Glutamatergic neuron (in vitro differentiated cells): ENCODE results near the gene ZNF532. TPM values are rescaled to one million over a fixed set of nuclear protein-coding genes. Genes with fewer than 3 reads are reported as not detected.

Experiments used
- DNase-seq: peaks from one replicate; pipeline ENCODE4 v3.0.0; 2022
- H3K27ac Mint-ChIP-seq: one replicate; pipeline ENCODE4 v1.8.0; 2020; ENCODE audit warnings: mild to moderate bottlenecking, mixed read lengths, inconsistent platforms; ENCODE audit not compliant: unreplicated experiment
- H3K27me3 Mint-ChIP-seq: one replicate; pipeline ENCODE4 v1.8.0; 2020; ENCODE audit warnings: mild to moderate bottlenecking, moderate library complexity, mixed read lengths, inconsistent platforms; ENCODE audit not compliant: unreplicated experiment
- H3K36me3 Mint-ChIP-seq: one replicate; pipeline ENCODE4 v1.8.0; 2020; ENCODE audit warnings: mild to moderate bottlenecking, mixed read lengths, inconsistent platforms; ENCODE audit not compliant: unreplicated experiment
- H3K4me1 Mint-ChIP-seq: one replicate; pipeline ENCODE4 v1.8.0; 2020; ENCODE audit warnings: mild to moderate bottlenecking, low read depth, mixed read lengths, inconsistent platforms; ENCODE audit not compliant: unreplicated experiment
- H3K4me3 Mint-ChIP-seq: one replicate; pipeline ENCODE4 v1.8.0; 2020; ENCODE audit warnings: mild to moderate bottlenecking, mixed read lengths, inconsistent platforms; ENCODE audit not compliant: unreplicated experiment
- H3K9me3 Mint-ChIP-seq: one replicate; pipeline ENCODE4 v1.8.0; 2020; ENCODE audit warnings: mild to moderate bottlenecking, moderate library complexity, mixed read lengths, inconsistent platforms; ENCODE audit not compliant: unreplicated experiment
- total RNA-seq: library from RNA; stranded (reverse); fragmentation: NEBNext Ultra II Directional; extraction: Animal tissue kit (Norgen Biotek cat#: 25700); gene quantifications from one replicate; pipeline ENCODE4 v1.2.1, GENCODE V29; 2021; ENCODE audit not compliant: unreplicated experiment
- TF ChIP-seq, protein P1 (sequence below): fragments of 200-600 bp; sonication (generic); IDR thresholded peaks from one replicate; pipeline ENCODE4 v1.5.0; 2021; ENCODE audit not compliant: partially characterized antibody, unreplicated experiment

ZNF532 gene
- total RNA-seq, 1 donor from 2014 or later: 217 TPM

GRCh38 chr18:58878640-58879039 lies 14.0 kb downstream of the ZNF532 start:
- Mint-ChIP-seq H3K9me3 (peaks cover 4% of the 10 kb centered on the region), H3K27ac (no peak overlapping the region), H3K4me1 (peaks cover 31% of the 10 kb centered on the region), H3K36me3 (peaks cover 15% of the 10 kb centered on the region), H3K4me3 (no peak overlapping the region), H3K27me3 (peaks cover 6% of the 10 kb centered on the region)
- TF ChIP-seq, protein P1, sequence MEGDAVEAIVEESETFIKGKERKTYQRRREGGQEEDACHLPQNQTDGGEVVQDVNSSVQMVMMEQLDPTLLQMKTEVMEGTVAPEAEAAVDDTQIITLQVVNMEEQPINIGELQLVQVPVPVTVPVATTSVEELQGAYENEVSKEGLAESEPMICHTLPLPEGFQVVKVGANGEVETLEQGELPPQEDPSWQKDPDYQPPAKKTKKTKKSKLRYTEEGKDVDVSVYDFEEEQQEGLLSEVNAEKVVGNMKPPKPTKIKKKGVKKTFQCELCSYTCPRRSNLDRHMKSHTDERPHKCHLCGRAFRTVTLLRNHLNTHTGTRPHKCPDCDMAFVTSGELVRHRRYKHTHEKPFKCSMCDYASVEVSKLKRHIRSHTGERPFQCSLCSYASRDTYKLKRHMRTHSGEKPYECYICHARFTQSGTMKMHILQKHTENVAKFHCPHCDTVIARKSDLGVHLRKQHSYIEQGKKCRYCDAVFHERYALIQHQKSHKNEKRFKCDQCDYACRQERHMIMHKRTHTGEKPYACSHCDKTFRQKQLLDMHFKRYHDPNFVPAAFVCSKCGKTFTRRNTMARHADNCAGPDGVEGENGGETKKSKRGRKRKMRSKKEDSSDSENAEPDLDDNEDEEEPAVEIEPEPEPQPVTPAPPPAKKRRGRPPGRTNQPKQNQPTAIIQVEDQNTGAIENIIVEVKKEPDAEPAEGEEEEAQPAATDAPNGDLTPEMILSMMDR: no peak
- no peak for DNase-seq

- Mint-ChIP-seq H3K4me3 (no peak overlapping the region), H3K4me1 (peaks cover 22% of the 10 kb centered on the region), H3K27me3 (peaks cover 6% of the 10 kb centered on the region), H3K36me3 (peaks cover 15% of the 10 kb centered on the region), H3K9me3 (peaks cover 4% of the 10 kb centered on the region), H3K27ac (no peak overlapping the region)
- TF ChIP-seq, protein P1: no peak
- no peak for DNase-seq
These were observed 16.8 kb downstream of the ZNF532 start for GRCh38 chr18:58881477-58881876.

- Mint-ChIP-seq H3K36me3 (peaks cover 12% of the 10 kb centered on the region), H3K4me1 (peaks cover 24% of the 10 kb centered on the region), H3K4me3 (no peak overlapping the region), H3K27ac (no peak overlapping the region), H3K9me3 (peaks cover 4% of the 10 kb centered on the region), H3K27me3 (peaks cover 6% of the 10 kb centered on the region)
- TF ChIP-seq, protein P1: no peak
- DNase-seq: no peak
These were observed 17.4 kb downstream of the ZNF532 start for GRCh38 chr18:58882044-58882443.

DNA sequence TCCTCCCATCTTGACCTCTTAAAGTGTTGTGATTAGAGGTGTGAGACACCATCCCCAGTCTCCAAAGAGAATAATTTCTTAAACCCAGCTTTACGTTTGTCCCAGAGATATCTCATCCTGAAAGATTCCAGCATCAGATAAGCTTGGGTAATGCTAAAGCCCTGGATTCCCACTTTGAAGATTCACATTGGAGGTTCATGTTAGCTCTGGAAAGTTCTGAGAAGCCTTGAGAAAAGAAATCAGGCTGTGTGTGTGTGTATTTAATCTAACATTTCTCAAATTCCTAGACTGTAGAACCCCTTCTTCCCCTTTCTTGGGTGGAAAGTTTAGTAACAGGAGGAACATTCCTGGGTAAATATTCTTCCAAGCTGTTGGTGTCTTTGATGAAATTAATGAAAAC lies 18.0 kb downstream of the ZNF532 start:
- Mint-ChIP-seq H3K27ac (no peak overlapping the region), H3K9me3 (peaks cover 1% of the 10 kb centered on the region), H3K4me3 (no peak overlapping the region), H3K4me1 (peaks cover 24% of the 10 kb centered on the region), H3K36me3 (peaks cover 6% of the 10 kb centered on the region), H3K27me3 (peaks cover 1% of the 10 kb centered on the region)
- DNase-seq: no peak
- TF ChIP-seq, protein P1: no peak

DNA sequence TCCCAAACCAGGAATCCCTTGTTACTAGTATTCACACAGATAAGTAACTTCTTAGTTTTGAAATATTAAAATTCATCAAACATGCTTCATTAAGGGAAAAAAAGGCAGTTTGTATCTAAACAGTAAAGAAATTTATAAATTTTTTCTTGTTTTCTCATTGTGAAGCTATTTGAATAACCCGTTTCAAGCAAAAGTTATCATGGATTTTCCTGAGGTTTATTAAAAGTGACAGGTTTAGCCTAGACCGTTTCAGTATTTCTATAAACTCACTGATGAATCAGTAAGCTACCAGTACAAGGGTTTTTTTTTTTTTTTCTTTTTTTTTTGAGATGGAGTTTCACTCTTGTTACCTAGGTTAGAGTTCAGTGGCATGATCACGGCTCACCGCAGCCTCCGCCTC lies 20.0 kb downstream of the ZNF532 start:
- Mint-ChIP-seq H3K36me3 (no peaks in the 10 kb centered on the region), H3K27ac (no peak overlapping the region), H3K4me3 (no peak overlapping the region), H3K4me1 (peaks cover 18% of the 10 kb centered on the region), H3K27me3 (no peaks in the 10 kb centered on the region), H3K9me3 (no peaks in the 10 kb centered on the region)
- TF ChIP-seq, protein P1: no peak
- no peak for DNase-seq
